Lung (tissue), 12 donors: ENCODE results near the gene EEPD1. TPM values are rescaled to one million over a fixed set of nuclear protein-coding genes. Genes with fewer than 3 reads are reported as not detected.

Source experiments
- ATAC-seq: fragments of 200-7000 bp; cut with Tn5 transposase; one replicate; pipeline ENCODE4 v1.9.1; 2020; ENCODE audit warnings: moderate number of reproducible peaks; ENCODE audit not compliant: insufficient read depth, low FRiP score
- DNase-seq, 3 donors: peaks; one replicate each; pipeline ENCODE4 v3.0.0-alpha.2; 2013 to 2017
- H3K27ac ChIP-seq, 2 donors: one replicate each; pipeline ENCODE4 v1.5.1; 2013; ENCODE audit warnings: mild to moderate bottlenecking in 2 of 2, moderate library complexity in 2 of 2, control low read depth in 1 of 2, inconsistent platforms in 1 of 2, low read depth in 1 of 2, low read length in 1 of 2
- H3K27me3 ChIP-seq, 3 donors: one replicate each; pipeline ENCODE4 v1.5.1; 2013; ENCODE audit warnings: low read length in 2 of 3; ENCODE audit not compliant: control insufficient read depth in 3 of 3, insufficient read depth in 3 of 3
- H3K36me3 ChIP-seq, 4 donors: one replicate each; pipeline ENCODE4 v1.5.1; 2013; ENCODE audit warnings: low read length in 4 of 4, mild to moderate bottlenecking in 1 of 4, moderate library complexity in 1 of 4; ENCODE audit not compliant: control insufficient read depth in 4 of 4, insufficient read depth in 4 of 4
- H3K4me1 ChIP-seq, 5 donors: one replicate each; pipeline ENCODE4 v1.5.1; 2013; ENCODE audit warnings: low read length in 5 of 5, mild to moderate bottlenecking in 2 of 5, moderate library complexity in 1 of 5; ENCODE audit not compliant: control insufficient read depth in 5 of 5, insufficient read depth in 5 of 5
- H3K4me3 ChIP-seq: one replicate; pipeline ENCODE4 v1.5.1; 2013; ENCODE audit warnings: mild to moderate bottlenecking, control low read depth, moderate library complexity
- H3K9ac ChIP-seq, 2 donors: one replicate each; pipeline ENCODE4 v1.5.1; 2013; ENCODE audit warnings: low read length in 2 of 2, control low read depth in 1 of 2; ENCODE audit not compliant: insufficient read depth in 1 of 2
- H3K9me3 ChIP-seq, 4 donors: one replicate each; pipeline ENCODE4 v1.5.1; 2013; ENCODE audit warnings: low read length in 3 of 4, mild to moderate bottlenecking in 1 of 4, moderate library complexity in 1 of 4; ENCODE audit not compliant: control insufficient read depth in 4 of 4, insufficient read depth in 3 of 4
- CTCF ChIP-seq: IDR thresholded peaks from 2 replicates; pipeline ENCODE4 v1.5.1; 2012; ENCODE audit warnings: mild to moderate bottlenecking; ENCODE audit errors: control extremely low read depth, extremely low read depth
- WGBS, 2 donors: extraction: QIAGEN DNeasy Blood & Tissue Kit; methylation state at CpG; one replicate each; pipeline ENCODE4 v1.1.7; 2013; 5-methylcytosine and 5-hydroxymethylcytosine counted together
- polyA plus RNA-seq, 2 donors: library from polyadenylated mRNA; stranded (reverse); fragments of 200-250 nt; gene quantifications; one replicate each; pipeline ENCODE4 v1.2.1, GENCODE V29; 2013
- total RNA-seq, 2 donors: library from RNA; depleted of rRNA in 1 of 2; stranded (reverse); fragments of >200 nt in 1 of 2; gene quantifications; one replicate each; pipeline ENCODE4 v1.2.1, GENCODE V29; 2014 to 2021
- donor health status: control.
- donor health status: control.
- donor health status: Bipolar disorder and iron deficiency.
- donor health status: healthy.
- donor health status: DM: yes; HTN: yes; CAD: no.

Gene EEPD1
- total and polyA plus RNA-seq, 4 donors: 5.4 to 15.3 (median 7.9) TPM

GRCh38 chr7:36275735-36276284 is 122.8 kb downstream of the EEPD1 start:
- Histone ChIP-seq H3K27me3 (no peaks in the 10 kb centered on the region), H3K27ac (no peak overlapping the region)
- WGBS, 2 donors: 89 to 93% methylated on average over 8 of the region's 8 CpGs

GRCh38 chr7:36276428-36277248 is 123.6 kb downstream of the EEPD1 start:
- Histone ChIP-seq H3K27me3 (no peaks in the 10 kb centered on the region), H3K27ac (peak overlapping the region in 1 of 2 donors; percentile 35), H3K9me3 (no peaks in the 10 kb centered on the region), H3K4me3 (no peak overlapping the region), H3K4me1 (peaks cover 0 to 66% (median 16%) of the 10 kb centered on the region in 5 donors), H3K36me3 (no peaks in the 10 kb centered on the region), H3K9ac (no peak overlapping the region)
- DNase-seq (no peak), ATAC-seq (no peak)
- TF ChIP-seq CTCF: no peak
- 84 to 87% methylated on average over 7 of the region's 7 CpGs for WGBS, 2 donors

More at GRCh38 chr7:36275735-36276284, 122.8 kb downstream of the EEPD1 start:
- Histone ChIP-seq H3K9me3 (no peaks in the 10 kb centered on the region), H3K9ac (no peak overlapping the region), H3K36me3 (no peaks in the 10 kb centered on the region), H3K4me3 (no peak overlapping the region), H3K4me1 (peaks cover 0 to 57% (median 16%) of the 10 kb centered on the region in 5 donors)
- TF ChIP-seq CTCF: no peak
- ATAC-seq: no peak
- no peak for DNase-seq

- Histone ChIP-seq H3K9ac (no peak overlapping the region), H3K27ac (no peak overlapping the region), H3K4me3 (no peak overlapping the region), H3K36me3 (no peaks in the 10 kb centered on the region), H3K9me3 (no peaks in the 10 kb centered on the region), H3K27me3 (no peaks in the 10 kb centered on the region), H3K4me1 (peaks cover 0 to 70% (median 16%) of the 10 kb centered on the region in 5 donors)
- ATAC-seq (no peak), DNase-seq (no peak)
- TF ChIP-seq CTCF: no peak
- 90 to 93% methylated on average over 6 of the region's 6 CpGs for WGBS, 2 donors
Measured at GRCh38 chr7:36277249-36277542, 124.1 kb downstream of the EEPD1 start.
